CD4-positive, alpha-beta T cell treated with Interleukin-6 at 100 ng/mL for 8 hours (primary cell): ENCODE data around the gene JTB.

ENCODE experiments used
- DNase-seq: peaks from one replicate; pipeline ENCODE4 v3.0.0-alpha.2; 2020; ENCODE audit warnings: mixed read lengths, low spot score

JTB gene

GRCh38 chr1:153932156-153933131, 45.0 kb downstream of the JTB start:
- no peak for DNase-seq

- no peak for DNase-seq
Observed at GRCh38 chr1:153929981-153930948, 47.2 kb downstream of the JTB start.

GRCh38 chr1:153929426-153929825, 48.0 kb downstream of the JTB start:
- DNase-seq = no peak

GRCh38 chr1:153928791-153929341, 48.6 kb downstream of the JTB start:
- DNase-seq = no peak

DNA sequence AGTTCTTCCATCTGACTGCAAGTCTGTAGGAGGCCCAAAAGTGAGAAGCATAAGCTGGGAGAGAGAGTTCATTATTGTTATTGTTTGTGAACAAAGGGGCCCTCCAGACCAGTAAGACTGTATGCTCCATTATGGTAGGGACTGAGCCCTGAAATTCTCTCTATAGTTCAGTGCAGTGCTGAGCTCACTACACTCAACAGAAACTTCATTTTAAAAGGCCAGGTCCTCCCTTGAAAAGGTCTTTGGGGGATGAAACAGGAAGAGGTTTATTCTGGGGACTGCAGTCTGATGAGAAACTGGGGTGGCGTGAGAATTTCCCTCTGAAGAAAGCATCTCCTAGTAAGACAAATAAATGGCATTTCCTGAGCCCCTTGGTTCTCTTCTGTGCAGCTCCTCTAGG, 49.2 kb downstream of the JTB start:
- no peak for DNase-seq

GRCh38 chr1:153926405-153926804, 51.1 kb downstream of the JTB start:
- DNase-seq = no peak
